GM23248 (cell line): Measurements from ENCODE around the gene CNPY3. TPM values are rescaled to one million over a fixed set of nuclear protein-coding genes. Genes with fewer than 3 reads are reported as not detected.
"Not testable (repeated sequence)": the region's sequence is repeated elsewhere in the genome, so short reads cannot be mapped to it uniquely, and the experiment has no call there.

Experiments
- DNase-seq: peaks from one replicate; pipeline ENCODE4 v3.0.0-alpha.2; 2015
- H2AFZ ChIP-seq: fragments of 200-600 bp; sonication (generic); 2 replicates; pipeline ENCODE4 v1.6.1; 2016; ENCODE audit warnings: antibody characterized with exemption
- H3F3A ChIP-seq: fragments of 200-600 bp; sonication (generic); 2 replicates; pipeline ENCODE4 v1.6.1; 2016; ENCODE audit warnings: mild to moderate bottlenecking, antibody characterized with exemption, mixed run types; ENCODE audit not compliant: insufficient read depth
- H3K27ac ChIP-seq: fragments of 200-600 bp; sonication (generic); 2 replicates; pipeline ENCODE4 v1.5.1; 2016; ENCODE audit warnings: mild to moderate bottlenecking
- H3K27me3 ChIP-seq: fragments of 200-600 bp; sonication (generic); replicated peaks from 2 replicates; pipeline ENCODE4 v1.6.1; 2016; ENCODE audit warnings: mild to moderate bottlenecking; ENCODE audit not compliant: insufficient read depth
- H3K36me3 ChIP-seq: fragments of 200-600 bp; sonication (generic); 2 replicates; pipeline ENCODE4 v1.6.1; 2016; ENCODE audit warnings: low read depth, mild to moderate bottlenecking
- H3K4me1 ChIP-seq: fragments of 200-600 bp; sonication (generic); 2 replicates; pipeline ENCODE4 v1.6.1; 2016; ENCODE audit warnings: mild to moderate bottlenecking; ENCODE audit not compliant: insufficient read depth
- H3K4me2 ChIP-seq: fragments of 200-600 bp; sonication (generic); one replicate; pipeline ENCODE4 v1.6.1; 2016; ENCODE audit warnings: mild to moderate bottlenecking; ENCODE audit not compliant: unreplicated experiment
- H3K4me3 ChIP-seq: fragments of 200-600 bp; sonication (generic); 2 replicates; pipeline ENCODE4 v1.5.1; 2016; ENCODE audit warnings: mild to moderate bottlenecking
- H3K79me2 ChIP-seq: fragments of 200-600 bp; sonication (generic); 2 replicates; pipeline ENCODE4 v1.6.1; 2016; ENCODE audit warnings: mild to moderate bottlenecking; ENCODE audit not compliant: insufficient read depth
- H3K9ac ChIP-seq: fragments of 200-600 bp; sonication (generic); 2 replicates; pipeline ENCODE4 v1.6.1; 2016; ENCODE audit warnings: mild to moderate bottlenecking
- H3K9me2 ChIP-seq: fragments of 200-600 bp; sonication (generic); 2 replicates; pipeline ENCODE4 v1.6.1; 2016; ENCODE audit warnings: mixed run types, mild to moderate bottlenecking, moderate library complexity; ENCODE audit not compliant: insufficient read depth
- H3K9me3 ChIP-seq: fragments of 200-600 bp; sonication (generic); one replicate; pipeline ENCODE4 v1.6.1; 2017; ENCODE audit warnings: low read depth
- H4K20me1 ChIP-seq: fragments of 200-600 bp; sonication (generic); 2 replicates; pipeline ENCODE4 v1.6.0; 2016; ENCODE audit not compliant: insufficient read depth
- EZH2 ChIP-seq: fragments of 200-600 bp; sonication (generic); IDR thresholded peaks from 2 replicates; pipeline ENCODE4 v1.6.1; 2018; ENCODE audit warnings: antibody characterized with exemption, mild to moderate bottlenecking; ENCODE audit not compliant: insufficient read depth, poor library complexity, severe bottlenecking
- EZH2phosphoT487 ChIP-seq: fragments of 200-600 bp; sonication (generic); IDR thresholded peaks from 2 replicates; pipeline ENCODE4 v1.6.1; 2018; ENCODE audit warnings: antibody characterized with exemption, moderate library complexity, mild to moderate bottlenecking, low read depth; ENCODE audit not compliant: insufficient read depth
- WGBS, 2 experiments: methylation state at CpG; one replicate each; pipeline ENCODE4 v1.1.6; 2015 to 2017; ENCODE audit warnings: low lambda C conversion rate in 2 of 2, low coverage in 1 of 2; ENCODE audit errors: missing lambda C conversion rate in 2 of 2; 5-methylcytosine and 5-hydroxymethylcytosine counted together
- in situ Hi-C: fragments of 300-500 bp; cut with MboI; formaldehyde crosslinking; loops from 2 replicates; pipeline ENCODE4 v1.15.0; 2020
- polyA plus RNA-seq: library from polyadenylated mRNA; unstranded; fragments of >200 nt; fragmentation: Nextera tagmentation; extraction: Ambion mirVana; gene quantifications from 2 replicates; pipeline ENCODE4 v1.2.1, GENCODE V29; 2016
- total RNA-seq: library from RNA; depleted of rRNA; stranded (reverse); fragments of >200 nt; shearing (Covaris generic); gene quantifications from 2 replicates; pipeline ENCODE4 v1.2.3, GENCODE V29; 2014

Gene CNPY3
- total and polyA plus RNA-seq, 2 experiments from 2014 or later = 45.1 to 58.6 TPM

DNA sequence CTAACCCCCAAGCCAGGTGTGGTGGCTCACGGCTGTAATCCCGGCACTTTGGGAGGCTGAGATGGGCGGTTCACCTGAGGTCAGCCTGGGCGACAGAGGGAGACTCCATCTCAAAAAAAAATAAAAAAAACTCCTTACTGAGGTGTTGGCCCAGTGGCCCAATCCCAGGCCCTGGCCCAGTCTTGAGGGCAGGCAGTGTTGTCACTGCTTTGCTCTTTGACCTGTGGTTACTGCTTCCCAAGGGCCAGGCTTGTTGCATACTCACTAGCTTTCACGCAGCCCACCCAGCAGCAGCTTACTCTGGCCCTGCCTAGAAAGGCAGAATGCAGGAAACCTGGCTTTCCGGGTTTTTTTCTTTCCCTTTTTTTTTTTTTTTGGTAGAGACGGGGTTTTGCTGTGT, 13.2 kb downstream of the CNPY3 start:
- no peaks in the 10 kb centered on the region for H3K4me1 ChIP-seq
- H3K27me3 ChIP-seq = no peaks in the 10 kb centered on the region
- H3K9me2 ChIP-seq = no peaks in the 10 kb centered on the region
- H2AFZ ChIP-seq = no peak overlapping the region
- no peak for TF ChIP-seq EZH2phosphoT487
- no peak for TF ChIP-seq EZH2
- in situ Hi-C loops = no loop called here
- no peaks in the 10 kb centered on the region; the same call in 1 of the 2 replicates for H3K36me3 ChIP-seq
- H3K4me3 ChIP-seq = no peak overlapping the region
- no peaks in the 10 kb centered on the region for H3F3A ChIP-seq
- no peaks in the 10 kb centered on the region for H3K79me2 ChIP-seq
- H3K4me2 ChIP-seq = no peak overlapping the region
- no peak overlapping the region for H3K9ac ChIP-seq
- WGBS, 2 experiments = 69 to 70% methylated on average over 5 to 7 of the region's 7 CpGs
- no peak for DNase-seq
- no peak overlapping the region for H3K27ac ChIP-seq
- H4K20me1 ChIP-seq = no peaks in the 10 kb centered on the region
- no peaks in the 10 kb centered on the region for H3K9me3 ChIP-seq

DNA sequence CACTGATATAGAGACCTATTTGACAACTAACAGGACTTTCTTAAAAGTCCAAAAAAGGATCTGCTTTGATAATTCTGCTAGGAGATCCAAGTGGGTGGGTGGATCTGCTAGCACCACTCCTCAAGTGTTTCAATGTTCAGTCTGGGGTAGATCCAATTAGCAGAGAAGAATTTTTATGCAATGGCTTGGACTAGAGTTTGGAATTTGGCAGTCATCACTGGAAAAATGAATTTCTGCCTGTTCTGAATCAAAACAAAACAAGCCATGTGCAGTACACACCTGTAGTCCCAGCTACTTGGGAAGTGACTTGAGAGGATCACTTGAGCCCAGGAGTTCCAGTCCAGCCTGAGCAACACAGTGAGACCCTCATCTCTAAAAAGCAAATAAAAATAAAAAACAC, 18.7 kb downstream of the CNPY3 start:
- Histone ChIP-seq H3F3A (no peaks in the 10 kb centered on the region), H4K20me1 (no peaks in the 10 kb centered on the region), H3K9me2 (no peaks in the 10 kb centered on the region), H3K79me2 (no peaks in the 10 kb centered on the region), H3K9ac (no peak overlapping the region), H3K36me3 (no peaks in the 10 kb centered on the region; the same call in 1 of the 2 replicates), H3K27ac (no peak overlapping the region), H3K4me2 (no peak overlapping the region), H2AFZ (no peak overlapping the region), H3K27me3 (no peaks in the 10 kb centered on the region), H3K4me1 (no peaks in the 10 kb centered on the region), H3K9me3 (no peaks in the 10 kb centered on the region), H3K4me3 (no peak overlapping the region)
- in situ Hi-C loops = no loop called here
- DNase-seq = no peak
- no peak for TF ChIP-seq EZH2phosphoT487
- TF ChIP-seq EZH2 = no peak

- 83 to 91% methylated on average over 4 of the region's 4 CpGs for WGBS, 2 experiments
- no peaks in the 10 kb centered on the region for H3K9me3 ChIP-seq
- no peak overlapping the region for H3K27ac ChIP-seq
- no peaks in the 10 kb centered on the region for H3F3A ChIP-seq
- in situ Hi-C loops = no loop called here
- H3K36me3 ChIP-seq = no peaks in the 10 kb centered on the region
- no peak for TF ChIP-seq EZH2phosphoT487
- no peak for TF ChIP-seq EZH2
- H3K27me3 ChIP-seq = no peaks in the 10 kb centered on the region
- no peaks in the 10 kb centered on the region for H3K4me1 ChIP-seq
- no peaks in the 10 kb centered on the region for H3K79me2 ChIP-seq
- no peaks in the 10 kb centered on the region for H3K9me2 ChIP-seq
- no peak for DNase-seq
- H3K4me2 ChIP-seq = no peak overlapping the region
- H2AFZ ChIP-seq = no peak overlapping the region
- H4K20me1 ChIP-seq = no peaks in the 10 kb centered on the region
- no peak overlapping the region for H3K4me3 ChIP-seq
- H3K9ac ChIP-seq = no peak overlapping the region
Observed at GRCh38 chr6:42952389-42952788, 23.1 kb downstream of the CNPY3 start.

- DNase-seq, H3K4me2 ChIP-seq, in situ Hi-C loops, H3K9me2 ChIP-seq, H3K4me1 ChIP-seq, H3K79me2 ChIP-seq, H3K4me3 ChIP-seq, H3K27me3 ChIP-seq, H3F3A ChIP-seq, H3K9ac ChIP-seq, H2AFZ ChIP-seq, H3K27ac ChIP-seq, H4K20me1 ChIP-seq, H3K9me3 ChIP-seq, H3K36me3 ChIP-seq: not testable (repeated sequence)
- 94 to 95% methylated on average over 4 of the region's 4 CpGs for WGBS, 2 experiments
Observed at GRCh38 chr6:42954405-42954804, 25.1 kb downstream of the CNPY3 start.

DNA sequence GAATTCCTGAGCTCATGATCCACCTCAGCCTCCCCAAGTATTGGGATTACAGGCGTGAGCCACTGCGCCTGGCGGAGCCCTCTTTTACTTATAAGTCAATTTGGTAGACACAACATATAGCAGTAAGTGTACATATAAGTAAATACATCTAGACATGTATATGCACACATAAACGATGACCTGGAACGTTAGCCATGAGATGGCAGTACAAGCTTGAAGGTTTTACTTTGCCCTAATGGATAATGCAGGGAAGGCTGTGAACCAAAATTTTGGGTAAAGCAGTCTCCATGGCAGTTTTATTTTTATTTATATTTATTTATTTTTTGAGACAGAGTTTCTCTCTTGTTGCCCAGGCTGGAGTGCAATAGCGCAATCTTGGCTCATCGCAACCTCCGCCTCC, 28.8 kb downstream of the CNPY3 start:
- no peaks in the 10 kb centered on the region for H3K9me2 ChIP-seq
- DNase-seq = no peak
- in situ Hi-C loops = no loop called here

More for the DNA sequence above, 28.8 kb downstream of the CNPY3 start:
- no peaks in the 10 kb centered on the region for H4K20me1 ChIP-seq
- H3K9ac ChIP-seq = no peak overlapping the region
- no peaks in the 10 kb centered on the region for H3K36me3 ChIP-seq
- H3K4me3 ChIP-seq = no peak overlapping the region
- H3K79me2 ChIP-seq = no peaks in the 10 kb centered on the region
- no peaks in the 10 kb centered on the region for H3F3A ChIP-seq
- no peak overlapping the region for H3K4me2 ChIP-seq
- no peak overlapping the region for H3K27ac ChIP-seq
- H3K27me3 ChIP-seq = no peaks in the 10 kb centered on the region
- WGBS, 2 experiments = 69 to 71% methylated on average over 8 of the region's 8 CpGs
- TF ChIP-seq EZH2 (no peak), EZH2phosphoT487 (no peak)
- H2AFZ ChIP-seq = no peak overlapping the region
- H3K9me3 ChIP-seq = no peaks in the 10 kb centered on the region
- 0 out of 2 replicates have a peak, but pooled peaks cover 4% of the 10 kb centered on the region for H3K4me1 ChIP-seq
